IPS-18a (cell line): Measurements from ENCODE around the gene ENOX1.

ENCODE experiments used
- H3K27ac ChIP-seq: one replicate; pipeline ENCODE4 v1.5.1; 2013; ENCODE audit warnings: low read length
- H3K27me3 ChIP-seq: one replicate; pipeline ENCODE4 v1.6.1; 2013; ENCODE audit warnings: mild to moderate bottlenecking, low read length; ENCODE audit not compliant: control insufficient read depth, insufficient read depth
- H3K36me3 ChIP-seq: one replicate; pipeline ENCODE4 v1.6.1; 2013; ENCODE audit warnings: low read depth, low read length; ENCODE audit not compliant: control insufficient read depth
- H3K4me1 ChIP-seq: one replicate; pipeline ENCODE4 v1.6.1; 2013; ENCODE audit warnings: low read depth, low read length; ENCODE audit not compliant: control insufficient read depth
- H3K4me3 ChIP-seq: one replicate; pipeline ENCODE4 v1.5.1; 2013; ENCODE audit warnings: low read length
- H3K9ac ChIP-seq: one replicate; pipeline ENCODE4 v1.6.1; 2013; ENCODE audit warnings: mild to moderate bottlenecking, low read length, moderate library complexity
- H3K9me3 ChIP-seq: one replicate; pipeline ENCODE4 v1.6.1; 2013; ENCODE audit warnings: low read depth, low read length; ENCODE audit not compliant: control insufficient read depth

Gene ENOX1

DNA sequence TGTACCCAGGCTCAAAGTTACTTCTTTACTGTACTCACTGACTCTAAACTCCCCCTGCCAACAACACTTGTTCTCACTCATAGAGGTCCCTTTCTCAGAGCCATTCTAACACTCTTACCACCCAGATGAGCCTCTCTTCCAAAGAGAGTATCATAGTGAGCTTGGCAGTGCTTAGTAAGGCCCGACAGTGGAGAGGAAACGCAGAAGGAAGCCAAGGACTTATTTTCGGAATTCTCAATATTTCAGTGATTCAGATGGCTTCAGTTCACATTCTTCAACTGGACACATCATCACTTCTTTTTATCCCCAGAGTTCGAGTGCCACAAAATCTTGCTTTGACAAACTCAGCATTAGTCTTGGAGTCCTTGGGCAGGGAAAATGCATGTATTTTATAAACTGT lies 477.5 kb downstream of the ENOX1 start:
- H3K36me3 ChIP-seq = no peaks in the 10 kb centered on the region
- no peaks in the 10 kb centered on the region for H3K4me1 ChIP-seq
- no peak overlapping the region for H3K27ac ChIP-seq
- H3K4me3 ChIP-seq = no peak overlapping the region
- no peaks in the 10 kb centered on the region for H3K27me3 ChIP-seq
- H3K9me3 ChIP-seq = no peaks in the 10 kb centered on the region
- no peak overlapping the region for H3K9ac ChIP-seq

DNA sequence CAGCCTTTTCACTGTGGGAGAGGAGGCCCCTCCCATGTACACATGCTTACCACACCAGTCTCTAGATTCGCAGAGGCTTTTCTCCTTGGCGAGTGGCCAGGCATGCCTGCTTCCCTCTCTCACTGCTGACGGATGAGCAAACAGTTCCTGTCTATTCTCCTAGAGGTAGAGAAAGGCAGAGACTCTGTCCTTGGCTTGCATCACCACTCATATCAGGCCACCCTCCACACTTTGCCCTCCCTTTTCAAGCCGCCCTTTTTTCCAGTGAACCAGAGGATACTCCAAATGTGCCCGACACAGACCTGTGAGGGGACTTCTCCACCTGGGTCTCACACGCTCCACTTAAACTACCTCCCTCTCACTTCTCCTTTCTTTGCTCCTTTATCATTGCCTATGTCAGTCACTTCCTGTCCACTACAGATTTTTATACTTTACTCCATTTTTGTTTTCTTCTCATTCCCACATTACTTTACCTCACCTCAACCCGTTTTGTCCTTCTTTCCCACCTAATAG lies 478.8 kb downstream of the ENOX1 start:
- H3K27me3 ChIP-seq = no peaks in the 10 kb centered on the region
- no peak overlapping the region for H3K27ac ChIP-seq
- no peak overlapping the region for H3K4me3 ChIP-seq
- no peaks in the 10 kb centered on the region for H3K36me3 ChIP-seq
- no peaks in the 10 kb centered on the region for H3K4me1 ChIP-seq
- no peaks in the 10 kb centered on the region for H3K9me3 ChIP-seq
- no peak overlapping the region for H3K9ac ChIP-seq

DNA sequence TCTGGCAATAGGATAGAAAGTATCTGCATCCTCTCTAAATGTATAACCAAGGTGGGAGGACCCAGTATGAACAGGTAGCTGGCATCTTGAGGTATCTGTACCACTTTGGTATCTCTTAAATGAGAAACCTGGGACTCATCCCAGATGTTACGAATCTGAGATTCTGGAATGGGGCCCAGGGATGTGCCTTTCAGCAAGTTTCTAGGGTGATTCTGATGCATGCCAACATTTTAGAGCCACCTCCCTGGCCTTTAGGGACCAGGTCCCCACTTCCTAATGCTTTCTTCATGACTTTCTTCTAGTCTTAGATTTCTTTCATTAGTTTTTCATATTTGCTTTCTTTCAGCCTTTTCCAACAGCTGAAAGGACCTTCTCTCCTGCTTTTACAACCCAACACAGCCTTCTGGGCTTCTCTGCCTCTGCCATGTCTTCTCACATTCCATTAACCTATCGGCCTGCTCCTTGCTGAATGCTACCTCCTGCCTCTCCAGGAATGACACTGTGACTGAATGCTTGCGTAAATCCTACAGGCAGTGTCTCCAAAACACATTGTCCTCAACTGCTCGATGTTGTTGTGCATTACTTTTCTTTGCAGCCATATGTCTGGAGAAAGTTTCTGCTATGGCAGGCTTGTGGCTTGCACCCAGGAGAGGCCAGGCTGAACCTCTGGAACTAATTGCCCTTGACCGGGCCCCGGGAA lies 479.4 kb downstream of the ENOX1 start:
- no peaks in the 10 kb centered on the region for H3K9me3 ChIP-seq
- no peaks in the 10 kb centered on the region for H3K36me3 ChIP-seq
- no peak overlapping the region for H3K9ac ChIP-seq
- H3K27ac ChIP-seq = no peak overlapping the region
- no peaks in the 10 kb centered on the region for H3K4me1 ChIP-seq
- H3K27me3 ChIP-seq = no peaks in the 10 kb centered on the region
- H3K4me3 ChIP-seq = no peak overlapping the region

- Histone ChIP-seq H3K36me3 (no peaks in the 10 kb centered on the region), H3K4me1 (no peaks in the 10 kb centered on the region), H3K27ac (no peak overlapping the region), H3K4me3 (no peak overlapping the region), H3K9ac (no peak overlapping the region), H3K27me3 (no peaks in the 10 kb centered on the region), H3K9me3 (no peaks in the 10 kb centered on the region)
Observed at GRCh38 chr13:43306372-43306771, 480.4 kb downstream of the ENOX1 start.

- no peaks in the 10 kb centered on the region for H3K4me1 ChIP-seq
- H3K27me3 ChIP-seq = no peaks in the 10 kb centered on the region
- no peaks in the 10 kb centered on the region for H3K9me3 ChIP-seq
- no peak overlapping the region for H3K27ac ChIP-seq
- H3K36me3 ChIP-seq = no peaks in the 10 kb centered on the region
- H3K4me3 ChIP-seq = no peak overlapping the region
- H3K9ac ChIP-seq = no peak overlapping the region
Observed at GRCh38 chr13:43305416-43305815, 481.4 kb downstream of the ENOX1 start.

DNA sequence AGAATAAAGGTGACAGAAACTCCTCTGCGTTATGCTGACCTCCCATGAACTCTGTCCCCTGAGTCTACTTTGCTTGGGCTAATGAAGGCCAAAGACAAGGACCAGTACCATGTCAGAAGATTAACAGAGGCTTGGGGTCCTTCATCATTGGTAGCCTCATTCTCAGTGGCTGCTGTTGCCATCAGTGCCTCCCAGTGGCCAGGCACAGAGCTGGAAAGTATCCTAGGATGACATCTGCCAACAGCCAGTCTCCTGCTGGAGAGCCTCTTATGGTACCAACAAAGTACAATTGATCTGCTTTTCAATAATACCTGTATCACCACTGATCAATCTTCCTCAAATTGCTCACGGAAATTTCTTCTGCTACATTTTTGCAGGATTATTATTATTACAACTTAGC lies 481.8 kb downstream of the ENOX1 start:
- Histone ChIP-seq H3K27me3 (no peaks in the 10 kb centered on the region), H3K4me1 (no peaks in the 10 kb centered on the region), H3K27ac (no peak overlapping the region), H3K36me3 (no peaks in the 10 kb centered on the region), H3K9me3 (no peaks in the 10 kb centered on the region), H3K4me3 (no peak overlapping the region), H3K9ac (no peak overlapping the region)

- no peaks in the 10 kb centered on the region for H3K9me3 ChIP-seq
- H3K4me1 ChIP-seq = no peaks in the 10 kb centered on the region
- H3K9ac ChIP-seq = no peak overlapping the region
- H3K27me3 ChIP-seq = no peaks in the 10 kb centered on the region
- no peaks in the 10 kb centered on the region for H3K36me3 ChIP-seq
- H3K27ac ChIP-seq = no peak overlapping the region
- H3K4me3 ChIP-seq = no peak overlapping the region
Observed at GRCh38 chr13:43304449-43304848, 482.3 kb downstream of the ENOX1 start.

DNA sequence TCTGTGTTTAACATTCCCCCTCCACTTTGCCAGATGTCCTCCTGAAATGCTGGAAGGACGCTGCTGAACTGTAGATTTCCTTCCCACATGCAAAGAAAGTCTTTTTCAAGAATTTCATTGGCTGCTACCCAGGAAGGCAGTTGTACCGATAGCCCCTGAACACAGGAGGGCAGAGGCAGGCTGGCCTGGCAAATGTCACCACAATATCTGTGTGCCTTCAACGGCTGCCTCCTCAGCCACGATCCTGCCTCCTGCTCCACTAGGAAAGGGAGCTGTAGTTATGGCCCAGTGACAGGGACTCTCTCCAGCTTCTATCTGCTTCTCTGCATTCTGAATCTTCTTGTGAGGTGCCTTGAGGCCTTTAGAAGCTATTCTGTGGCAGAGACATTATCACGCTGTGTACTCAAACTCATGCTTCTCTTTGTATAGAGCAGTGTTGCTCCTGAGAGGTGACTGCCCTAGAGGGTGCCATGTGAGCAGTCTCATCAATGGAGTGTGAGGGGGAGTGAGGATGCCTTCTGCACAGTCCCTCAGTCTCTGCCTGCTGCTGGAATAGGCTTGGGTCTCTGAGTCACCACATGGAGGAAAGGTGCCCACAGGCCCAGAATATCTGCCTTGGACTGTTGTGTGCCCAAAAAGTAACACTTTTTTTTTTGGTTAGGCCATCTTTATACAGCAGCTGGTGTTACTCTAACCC lies 483.6 kb downstream of the ENOX1 start:
- peaks cover 8% of the 10 kb centered on the region for H3K4me1 ChIP-seq

GRCh38 chr13:43301346-43301969 lies 485.3 kb downstream of the ENOX1 start:
- H3K4me3 ChIP-seq = no peak overlapping the region
- H3K27me3 ChIP-seq = no peaks in the 10 kb centered on the region
- no peak overlapping the region for H3K27ac ChIP-seq
- no peaks in the 10 kb centered on the region for H3K36me3 ChIP-seq
- no peak overlapping the region for H3K9ac ChIP-seq
- H3K4me1 ChIP-seq = peaks cover 8% of the 10 kb centered on the region
- no peaks in the 10 kb centered on the region for H3K9me3 ChIP-seq

More for the DNA sequence above, 483.6 kb downstream of the ENOX1 start:
- Histone ChIP-seq H3K27ac (no peak overlapping the region), H3K27me3 (no peaks in the 10 kb centered on the region), H3K4me3 (no peak overlapping the region), H3K9ac (no peak overlapping the region), H3K9me3 (no peaks in the 10 kb centered on the region), H3K36me3 (no peaks in the 10 kb centered on the region)

- H3K4me1 ChIP-seq = peaks cover 8% of the 10 kb centered on the region
- no peaks in the 10 kb centered on the region for H3K36me3 ChIP-seq
- H3K27ac ChIP-seq = no peak overlapping the region
- H3K27me3 ChIP-seq = no peaks in the 10 kb centered on the region
- H3K9ac ChIP-seq = no peak overlapping the region
- no peak overlapping the region for H3K4me3 ChIP-seq
- H3K9me3 ChIP-seq = no peaks in the 10 kb centered on the region
Observed at GRCh38 chr13:43300865-43301264, 485.9 kb downstream of the ENOX1 start.

DNA sequence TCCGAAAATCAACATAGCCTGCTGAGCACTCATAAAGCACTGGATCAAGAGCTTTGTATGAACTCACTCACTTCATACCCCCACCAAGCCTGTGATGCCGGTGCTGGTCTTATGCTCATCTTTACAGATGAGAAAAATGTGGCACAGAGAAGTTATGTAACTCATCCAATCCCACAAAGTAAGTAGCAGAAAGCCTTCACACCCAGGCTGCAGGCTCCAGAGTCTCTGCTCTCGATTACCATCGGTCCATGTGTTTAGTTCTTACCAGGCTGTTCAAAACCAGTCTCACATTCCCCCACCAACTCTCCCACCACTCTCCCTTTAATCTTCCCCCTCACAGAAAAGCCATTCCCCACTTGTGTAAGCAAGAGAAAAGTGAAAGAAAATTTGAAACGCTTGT lies 487.4 kb downstream of the ENOX1 start:
- Histone ChIP-seq H3K9ac (no peak overlapping the region), H3K36me3 (no peaks in the 10 kb centered on the region), H3K27me3 (no peaks in the 10 kb centered on the region), H3K9me3 (no peaks in the 10 kb centered on the region), H3K4me1 (peaks cover 8% of the 10 kb centered on the region), H3K27ac (no peak overlapping the region), H3K4me3 (no peak overlapping the region)
